GM12878 (cell line): ENCODE results near the gene RIMS3. TPM values are rescaled to one million over a fixed set of nuclear protein-coding genes. Genes with fewer than 3 reads are reported as not detected.

ENCODE experiments used
- ATAC-seq: fragments of 200-7000 bp; cut with Tn5 transposase; 3 replicates; pipeline ENCODE4 v1.9.1; 2020; ENCODE audit warnings: mild to moderate bottlenecking, moderate library complexity
- BruUV-seq: library from RNA; stranded (reverse); fragments of 400-500 nt; replicated peaks from 2 replicates; lab custom pipeline; 2021; lab: Mats Ljungman, UMichigan
- CTCF ChIA-PET: fragments of 300-600 bp; sonication (Branson Sonifier 250); formaldehyde crosslinking; extraction: SDS; loops from one replicate; lab custom pipeline; 2021; ENCODE audit warnings: inconsistent platforms; lab: Yijun Ruan, JAX
- POLR2A ChIA-PET: fragments of 350-600 bp; formaldehyde crosslinking; extraction: SDS; loops from one replicate; lab custom pipeline; 2021; ENCODE audit warnings: inconsistent platforms; lab: Charles Lee
- RAD21 ChIA-PET: fragments of 300-600 bp; sonication (Branson Sonifier 250); formaldehyde crosslinking; loops from one replicate; lab custom pipeline; 2023; ENCODE audit warnings: antibody characterized with exemption; ENCODE audit not compliant: unreplicated experiment; lab: Charles Lee
- SMC1A ChIA-PET: fragments of 300-600 bp; sonication (Branson Sonifier 250); formaldehyde crosslinking; loops from one replicate; lab custom pipeline; 2023; ENCODE audit not compliant: unreplicated experiment, uncharacterized antibody; lab: Charles Lee
- DNase-seq: peaks from one replicate; pipeline ENCODE4 v3.0.0-alpha.2; 2011; ENCODE audit warnings: low read depth, low spot score
- FAIRE-seq: peaks from 3 replicates; lab custom pipeline; 2011; peaks lifted over from hg19 to GRCh38; lab: Jason Lieb, UNC
- H2AFZ ChIP-seq: 2 replicates; pipeline ENCODE4 v1.6.0; 2011; ENCODE audit warnings: low read depth, low read length, control low read depth; ENCODE audit not compliant: control insufficient read depth
- H3K27ac ChIP-seq: 2 replicates; pipeline ENCODE4 v1.5.1; 2011; ENCODE audit warnings: control low read depth; ENCODE audit not compliant: control insufficient read depth, insufficient read depth
- H3K27me3 ChIP-seq, 2 experiments: replicated peaks in 1 of 2; 2 replicates each; pipeline versions ENCODE4 v1.6.0 to v1.6.1; 2011; ENCODE audit warnings: low read length in 1 of 2; ENCODE audit not compliant: control insufficient read depth in 2 of 2, insufficient read depth in 2 of 2
- H3K36me3 ChIP-seq, 2 experiments: 2 replicates each; pipeline ENCODE4 v1.5.1; 2011; ENCODE audit warnings: low read length in 1 of 2; ENCODE audit not compliant: control insufficient read depth in 2 of 2, insufficient read depth in 2 of 2
- H3K4me1 ChIP-seq: 2 replicates; pipeline ENCODE4 v1.6.1; 2011; ENCODE audit warnings: mild to moderate bottlenecking, low read length, moderate library complexity, mixed read lengths; ENCODE audit not compliant: control insufficient read depth, insufficient read depth
- H3K4me2 ChIP-seq: 2 replicates; pipeline ENCODE4 v1.6.0; 2011; ENCODE audit warnings: control low read depth; ENCODE audit not compliant: control insufficient read depth, insufficient read depth
- H3K4me3 ChIP-seq: fragments of 200-600 bp; sonication (generic); 2 replicates; pipeline ENCODE4 v1.5.1; 2016
- H3K79me2 ChIP-seq: 2 replicates; pipeline ENCODE4 v1.6.0; 2011; ENCODE audit warnings: low read length; ENCODE audit not compliant: control insufficient read depth, insufficient read depth
- H3K9ac ChIP-seq: 2 replicates; pipeline ENCODE4 v1.8.0; 2011; ENCODE audit warnings: low read length, control low read depth, mixed read lengths; ENCODE audit not compliant: control insufficient read depth, insufficient read depth
- H3K9me3 ChIP-seq: replicated peaks from 3 replicates; pipeline ENCODE4 v1.5.1; 2011; ENCODE audit warnings: mild to moderate bottlenecking, low read length; ENCODE audit not compliant: control insufficient read depth, insufficient read depth
- H4K20me1 ChIP-seq: 2 replicates; pipeline ENCODE4 v1.6.0; 2011; ENCODE audit not compliant: control insufficient read depth, insufficient read depth
- BHLHE40 ChIP-seq, 2 experiments: fragments of 450-650 bp in 1 of 2; IDR thresholded peaks; 2 replicates each; pipeline ENCODE4 v1.6.1; 2011 to 2017; ENCODE audit warnings: low read depth in 2 of 2, borderline replicate concordance in 1 of 2, improper control_type of control experiment in 1 of 2, low read length in 1 of 2, mild to moderate bottlenecking in 1 of 2
- CHD1 ChIP-seq: IDR thresholded peaks from 2 replicates; pipeline ENCODE4 v1.6.1; 2012; ENCODE audit warnings: low read depth, low read length, improper control_type of control experiment
- EZH2 ChIP-seq: IDR thresholded peaks from 2 replicates; pipeline ENCODE4 v1.6.1; 2012; ENCODE audit warnings: low read depth, mild to moderate bottlenecking, control low read depth, inconsistent platforms, low read length, borderline replicate concordance; ENCODE audit not compliant: control insufficient read depth
- FOS ChIP-seq: IDR thresholded peaks from 3 replicates; pipeline ENCODE4 v1.6.1; 2011; ENCODE audit warnings: borderline replicate concordance; ENCODE audit not compliant: insufficient read length; ENCODE audit errors: extremely low read depth
- HDGF ChIP-seq: fragments of 450-650 bp; IDR thresholded peaks from 2 replicates; pipeline ENCODE4 v1.6.1; 2016; ENCODE audit warnings: antibody characterized with exemption
- MYB ChIP-seq: fragments of 150-350 bp; IDR thresholded peaks from 2 replicates; pipeline ENCODE4 v1.6.1; 2014; ENCODE audit warnings: mild to moderate bottlenecking, low read depth, low read length, borderline replicate concordance
- NFIC ChIP-seq: IDR thresholded peaks from 2 replicates; pipeline ENCODE4 v1.6.1; 2012; ENCODE audit warnings: low read depth, mild to moderate bottlenecking, inconsistent platforms, low read length, moderate library complexity
- NR2F1 ChIP-seq: fragments of 450-650 bp; conservative IDR thresholded peaks from 2 replicates; pipeline ENCODE4 v1.6.1; 2017; ENCODE audit warnings: mild to moderate bottlenecking
- RCOR1 ChIP-seq: conservative IDR thresholded peaks from 2 replicates; pipeline ENCODE4 v1.6.1; 2012; ENCODE audit warnings: low read depth, low read length, improper control_type of control experiment
- SUPT20H ChIP-seq: IDR thresholded peaks from 2 replicates; pipeline ENCODE4 v1.6.1; 2011; ENCODE audit warnings: low read depth, mild to moderate bottlenecking, low read length, moderate library complexity, borderline replicate concordance; ENCODE audit not compliant: control insufficient read depth
- SUZ12 ChIP-seq: fragments of 200-600 bp; sonication (generic); IDR thresholded peaks from one replicate; pipeline ENCODE4 v1.6.1; 2018; ENCODE audit warnings: antibody characterized with exemption, mild to moderate bottlenecking; ENCODE audit not compliant: unreplicated experiment
- ZBED1 ChIP-seq: IDR thresholded peaks from 2 replicates; pipeline ENCODE4 v1.6.1; 2016; ENCODE audit warnings: borderline replicate concordance
- WGBS: methylation state at CpG from one replicate; pipeline ENCODE4 v1.1.6; 2016; ENCODE audit warnings: low lambda C conversion rate; ENCODE audit not compliant: insufficient replicate concordance, insufficient coverage; ENCODE audit errors: missing lambda C conversion rate; 5-methylcytosine and 5-hydroxymethylcytosine counted together
- in situ Hi-C: fragments of 300-500 bp; cut with MboI; formaldehyde crosslinking; loops from 9 replicates; pipeline ENCODE4 v1.14.3; 2018; ENCODE audit warnings: mixed read lengths
- intact Hi-C: fragments of 100-400 bp; cut with micrococcal nuclease; formaldehyde crosslinking; loops from one replicate; pipeline ENCODE4 v1.14.2; 2022; ENCODE audit not compliant: unreplicated experiment
- polyA plus RNA-seq, 11 experiments: library from polyadenylated mRNA; depleted of rRNA in 4 of 11; unstranded in 6 of 11; stranded (reverse) in 5 of 11; fragments of >200 nt; fragmentation: Nextera tagmentation in 4 of 11; fragmentation: Illumina TruSeq in 1 of 11; extraction: Ambion mirVana in 4 of 11; extraction: Trizol in 1 of 11; gene quantifications; 1 replicate in 1 of 11; 2 replicates in 10 of 11; pipeline versions ENCODE4 v1.2.1 to v1.2.3, GENCODE V29; 2011 to 2016; ENCODE audit warnings: inconsistent platforms in 2 of 11, missing spikeins in 2 of 11, low read depth in 1 of 11
- total RNA-seq, 4 experiments: library from RNA; depleted of rRNA in 3 of 4; stranded (reverse); fragments of >200 nt in 3 of 4; fragmentation: Illumina TruSeq in 1 of 4; extraction: Trizol in 1 of 4; gene quantifications; 2 replicates each; pipeline versions ENCODE4 v1.2.1 to v1.2.3, GENCODE V29; 2013 to 2021
- TF ChIP-seq, protein P1 (sequence below), 3 experiments: IDR thresholded peaks in 2 of 3; conservative IDR thresholded peaks in 1 of 3; 2 replicates each; pipeline ENCODE4 v1.5.1; 2011; ENCODE audit warnings: low read depth in 3 of 3, low read length in 3 of 3, mild to moderate bottlenecking in 3 of 3, control low read depth in 2 of 3, moderate library complexity in 2 of 3, inconsistent platforms in 1 of 3, mixed read lengths in 1 of 3; ENCODE audit not compliant: control insufficient read depth in 2 of 3, insufficient read depth in 1 of 3; ENCODE audit errors: extremely low read depth in 1 of 3

Gene RIMS3
- total and polyA plus RNA-seq, 10 of the 15 experiments (the other 5 are each of a cell fraction or from before 2014, with no cell fraction given) = 0.02 to 4.7 (median 0.39) TPM

GRCh38 chr1:40659649-40659947 is 5.9 kb downstream of the RIMS3 start:
- RAD21 ChIA-PET = no interaction called here
- in situ Hi-C loops = no loop called here
- Histone ChIP-seq H3K36me3 (no peaks in the 10 kb centered on the region), H3K4me1 (no peaks in the 10 kb centered on the region), H3K9ac (no peak overlapping the region), H3K79me2 (no peaks in the 10 kb centered on the region), H3K4me3 (no peak overlapping the region), H3K27ac (no peak overlapping the region), H3K4me2 (no peak overlapping the region), H3K27me3 (no peaks in the 10 kb centered on the region), H4K20me1 (no peaks in the 10 kb centered on the region), H3K9me3 (no peaks in the 10 kb centered on the region), H2AFZ (no peak overlapping the region)
- intact Hi-C loops = no loop called here
- FAIRE-seq = no peak
- POLR2A ChIA-PET = interaction anchor here (1.0 kb wide), 1 partner anchor 32 kb away, joined by 3 read pairs; the partner anchor contains the start of gene NFYC
- WGBS = 41% methylated on average over 7 of the region's 7 CpGs
- BruUV-seq = no TSS peak
- TF ChIP-seq ZBED1 (no peak), EZH2 (no peak)
- CTCF ChIA-PET = interaction anchor here (0.9 kb wide), 1 partner anchor 115 kb away, joined by 3 read pairs; no protein-coding TSS in a partner anchor
- DNase-seq = no peak
- no peak for ATAC-seq
- SMC1A ChIA-PET = interaction anchor here (1.0 kb wide), 1 partner anchor 49 kb away, joined by 3 read pairs; no protein-coding TSS in a partner anchor

DNA sequence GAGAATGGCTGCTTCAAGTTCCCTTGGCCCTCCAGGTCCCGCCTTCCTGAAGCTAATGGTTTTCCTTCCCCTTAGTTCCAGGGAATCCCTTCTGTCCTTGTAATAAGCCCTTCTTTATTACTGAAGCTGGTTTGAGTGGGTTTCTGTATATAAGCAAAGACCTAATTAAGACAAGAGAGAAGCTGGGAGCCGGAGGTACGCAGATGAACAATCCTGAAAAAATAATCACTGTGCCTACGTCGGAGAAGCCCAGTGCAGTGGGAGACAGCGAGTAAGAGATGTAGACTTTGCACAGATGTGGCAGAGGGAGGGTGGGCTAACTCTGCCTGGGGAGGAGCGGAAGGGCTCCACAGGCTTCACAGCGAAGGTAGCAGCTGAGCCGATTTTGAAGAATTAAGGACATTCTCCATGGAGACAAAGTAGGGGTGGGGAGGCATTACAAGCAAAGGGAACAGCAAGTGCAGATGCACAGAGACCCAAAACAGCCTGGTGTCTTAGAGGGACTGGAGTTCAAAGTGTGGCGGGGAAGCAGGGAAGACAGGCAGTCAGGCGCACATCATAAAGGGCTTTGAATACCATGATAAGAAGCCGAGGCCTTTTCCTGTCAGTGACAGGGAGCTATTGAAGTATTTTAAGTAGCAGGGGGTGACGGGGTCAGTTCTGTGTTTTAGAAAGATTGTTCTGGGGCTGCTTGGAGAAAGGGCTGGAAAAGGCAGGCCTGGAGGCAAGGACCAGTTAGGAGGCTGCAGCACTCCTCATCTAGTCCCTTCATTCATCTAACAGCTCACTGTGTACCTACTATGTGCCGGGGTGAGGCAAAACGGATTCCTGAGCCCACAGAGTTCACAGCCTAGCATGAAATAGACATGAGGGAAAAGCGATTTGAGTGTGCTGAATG is 6.5 kb downstream of the RIMS3 start:
- Histone ChIP-seq H3K79me2 (no peaks in the 10 kb centered on the region), H4K20me1 (no peaks in the 10 kb centered on the region), H3K4me2 (no peak overlapping the region), H3K4me1 (no peaks in the 10 kb centered on the region), H3K9me3 (no peaks in the 10 kb centered on the region), H2AFZ (no peak overlapping the region), H3K27ac (no peak overlapping the region), H3K9ac (no peak overlapping the region), H3K36me3 (no peaks in the 10 kb centered on the region), H3K4me3 (no peak overlapping the region), H3K27me3 (no peaks in the 10 kb centered on the region)
- intact Hi-C loops (no loop called here), in situ Hi-C loops (no loop called here)
- RAD21 ChIA-PET = no interaction called here
- FAIRE-seq (no peak), ATAC-seq (no peak), DNase-seq (no peak)
- WGBS = 53% methylated on average over 16 of the region's 16 CpGs
- SMC1A ChIA-PET = interaction anchor here (0.6 kb wide), 1 partner anchor 193 kb away, joined by 3 read pairs; no protein-coding TSS in a partner anchor
- CTCF ChIA-PET = interaction anchor here (0.6 to 0.9 kb wide), 2 partner anchors 9 to 115 kb away, joined by 3 read pairs; no protein-coding TSS in a partner anchor
- BruUV-seq = no TSS peak
- TF ChIP-seq NFIC (no peak), FOS (no peak), SUPT20H (no peak), NR2F1 (no peak), RCOR1 (no peak), CHD1 (no peak), SUZ12 (no peak), HDGF (no peak), BHLHE40 (IDR thresholded peaks at IDR 0.05; ENCODE audit: borderline replicate concordance in 1 of 2, low read depth in 2 of 2, low read length in 1 of 2) (no peak), MYB (no peak)
- TF ChIP-seq, protein P1, sequence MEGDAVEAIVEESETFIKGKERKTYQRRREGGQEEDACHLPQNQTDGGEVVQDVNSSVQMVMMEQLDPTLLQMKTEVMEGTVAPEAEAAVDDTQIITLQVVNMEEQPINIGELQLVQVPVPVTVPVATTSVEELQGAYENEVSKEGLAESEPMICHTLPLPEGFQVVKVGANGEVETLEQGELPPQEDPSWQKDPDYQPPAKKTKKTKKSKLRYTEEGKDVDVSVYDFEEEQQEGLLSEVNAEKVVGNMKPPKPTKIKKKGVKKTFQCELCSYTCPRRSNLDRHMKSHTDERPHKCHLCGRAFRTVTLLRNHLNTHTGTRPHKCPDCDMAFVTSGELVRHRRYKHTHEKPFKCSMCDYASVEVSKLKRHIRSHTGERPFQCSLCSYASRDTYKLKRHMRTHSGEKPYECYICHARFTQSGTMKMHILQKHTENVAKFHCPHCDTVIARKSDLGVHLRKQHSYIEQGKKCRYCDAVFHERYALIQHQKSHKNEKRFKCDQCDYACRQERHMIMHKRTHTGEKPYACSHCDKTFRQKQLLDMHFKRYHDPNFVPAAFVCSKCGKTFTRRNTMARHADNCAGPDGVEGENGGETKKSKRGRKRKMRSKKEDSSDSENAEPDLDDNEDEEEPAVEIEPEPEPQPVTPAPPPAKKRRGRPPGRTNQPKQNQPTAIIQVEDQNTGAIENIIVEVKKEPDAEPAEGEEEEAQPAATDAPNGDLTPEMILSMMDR (IDR thresholded peaks at IDR 0.05 in 2 of 3, conservative IDR thresholded peaks at IDR 0.05 in 1 of 3; ENCODE audit: control insufficient read depth in 2 of 3, extremely low read depth in 1 of 3, insufficient read depth in 1 of 3, low read depth in 3 of 3, low read length in 3 of 3) = no peak
- POLR2A ChIA-PET = interaction anchor here (1.0 kb wide), 1 partner anchor 32 kb away, joined by 3 read pairs; the partner anchor contains the start of gene NFYC
